Thoracic aorta (tissue), 2 donors: ENCODE data around the gene TRAPPC2L. TPM values are rescaled to one million over a fixed set of nuclear protein-coding genes. Genes with fewer than 3 reads are reported as not detected.
A peak's percentile ranks its signal among the peaks of the same experiment; 100 is the strongest.

Source experiments
- ATAC-seq: fragments of 150-250 bp; one replicate; pipeline ENCODE4 v1.8.0; 2017; ENCODE audit warnings: low read depth; ENCODE audit not compliant: insufficient number of reproducible peaks, low FRiP score
- DNase-seq: peaks from one replicate; pipeline ENCODE4 v3.0.0-alpha.2; 2020; ENCODE audit warnings: low spot score
- H3K27ac ChIP-seq, 2 donors: fragments of 200-600 bp; sonication (generic); 1 replicate in 1 of 2; 2 replicates in 1 of 2; pipeline ENCODE4 v1.5.1; 2016; ENCODE audit warnings: mild to moderate bottlenecking in 2 of 2, moderate library complexity in 2 of 2
- H3K27me3 ChIP-seq: fragments of 200-600 bp; sonication (generic); replicated peaks from 2 replicates; pipeline ENCODE4 v1.6.0; 2016; ENCODE audit warnings: mild to moderate bottlenecking; ENCODE audit not compliant: insufficient read depth
- H3K36me3 ChIP-seq: fragments of 200-600 bp; sonication (generic); one replicate; pipeline ENCODE4 v1.5.1; 2016
- H3K4me1 ChIP-seq, 2 donors: fragments of 200-600 bp; sonication (generic); 1 replicate in 1 of 2; 2 replicates in 1 of 2; pipeline versions ENCODE4 v1.5.1 to v1.6.0; 2016; ENCODE audit warnings: low read depth in 2 of 2, mild to moderate bottlenecking in 1 of 2; ENCODE audit not compliant: control insufficient read depth in 1 of 2
- H3K4me3 ChIP-seq: fragments of 200-600 bp; sonication (generic); 2 replicates; pipeline ENCODE4 v1.5.1; 2016; ENCODE audit warnings: mild to moderate bottlenecking
- H3K9me3 ChIP-seq: fragments of 200-600 bp; sonication (generic); 2 replicates; pipeline ENCODE4 v1.5.1; 2016
- total RNA-seq, 2 donors: library from RNA; depleted of rRNA; stranded (reverse); fragments of >200 nt; gene quantifications; one replicate each; pipeline versions ENCODE4 v1.1.0 to v1.2.3, GENCODE V29; 2016
- TF ChIP-seq, protein P1 (sequence below): fragments of 200-600 bp; sonication (generic); IDR thresholded peaks from one replicate; pipeline ENCODE4 v1.5.1; 2019; ENCODE audit warnings: antibody characterized with exemption

Gene TRAPPC2L
- total RNA-seq, 2 donors from 2014 or later = 12.4 to 31.4 TPM

DNA sequence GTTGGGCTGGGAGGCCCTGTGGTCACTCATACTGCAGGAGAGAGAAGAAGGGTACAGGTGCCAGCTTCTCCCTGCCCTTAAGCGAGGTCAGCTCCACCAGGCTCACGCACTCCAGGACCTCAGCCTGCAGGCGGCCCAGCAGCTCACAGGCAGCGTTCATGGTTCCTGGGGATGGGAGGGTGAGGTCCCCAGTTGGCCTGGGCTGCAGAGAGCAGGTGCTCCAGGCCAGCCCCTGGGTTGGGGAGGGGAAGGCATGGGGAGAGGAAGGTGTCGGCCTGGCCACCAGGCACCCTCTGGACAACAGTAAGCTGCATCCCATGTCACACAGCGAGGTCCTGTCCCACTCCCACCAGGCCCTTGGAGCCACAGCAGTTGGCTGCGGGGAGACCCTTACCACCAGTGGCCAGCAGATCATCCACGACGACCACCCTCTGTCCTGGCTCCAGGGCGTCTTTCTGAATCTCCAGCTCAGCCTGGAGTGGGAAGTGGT is 47.2 kb upstream of the TRAPPC2L start:
- Histone ChIP-seq H3K36me3 (peaks cover 11% of the 10 kb centered on the region), H3K27me3 (no peaks in the 10 kb centered on the region), H3K9me3 (no peaks in the 10 kb centered on the region), H3K4me3 (no peak overlapping the region), H3K4me1 (peaks cover 11 to 35% of the 10 kb centered on the region in 2 donors), H3K27ac (no peak overlapping the region)
- DNase-seq (no peak), ATAC-seq (no peak)
- TF ChIP-seq, protein P1, sequence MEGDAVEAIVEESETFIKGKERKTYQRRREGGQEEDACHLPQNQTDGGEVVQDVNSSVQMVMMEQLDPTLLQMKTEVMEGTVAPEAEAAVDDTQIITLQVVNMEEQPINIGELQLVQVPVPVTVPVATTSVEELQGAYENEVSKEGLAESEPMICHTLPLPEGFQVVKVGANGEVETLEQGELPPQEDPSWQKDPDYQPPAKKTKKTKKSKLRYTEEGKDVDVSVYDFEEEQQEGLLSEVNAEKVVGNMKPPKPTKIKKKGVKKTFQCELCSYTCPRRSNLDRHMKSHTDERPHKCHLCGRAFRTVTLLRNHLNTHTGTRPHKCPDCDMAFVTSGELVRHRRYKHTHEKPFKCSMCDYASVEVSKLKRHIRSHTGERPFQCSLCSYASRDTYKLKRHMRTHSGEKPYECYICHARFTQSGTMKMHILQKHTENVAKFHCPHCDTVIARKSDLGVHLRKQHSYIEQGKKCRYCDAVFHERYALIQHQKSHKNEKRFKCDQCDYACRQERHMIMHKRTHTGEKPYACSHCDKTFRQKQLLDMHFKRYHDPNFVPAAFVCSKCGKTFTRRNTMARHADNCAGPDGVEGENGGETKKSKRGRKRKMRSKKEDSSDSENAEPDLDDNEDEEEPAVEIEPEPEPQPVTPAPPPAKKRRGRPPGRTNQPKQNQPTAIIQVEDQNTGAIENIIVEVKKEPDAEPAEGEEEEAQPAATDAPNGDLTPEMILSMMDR = no peak

DNA sequence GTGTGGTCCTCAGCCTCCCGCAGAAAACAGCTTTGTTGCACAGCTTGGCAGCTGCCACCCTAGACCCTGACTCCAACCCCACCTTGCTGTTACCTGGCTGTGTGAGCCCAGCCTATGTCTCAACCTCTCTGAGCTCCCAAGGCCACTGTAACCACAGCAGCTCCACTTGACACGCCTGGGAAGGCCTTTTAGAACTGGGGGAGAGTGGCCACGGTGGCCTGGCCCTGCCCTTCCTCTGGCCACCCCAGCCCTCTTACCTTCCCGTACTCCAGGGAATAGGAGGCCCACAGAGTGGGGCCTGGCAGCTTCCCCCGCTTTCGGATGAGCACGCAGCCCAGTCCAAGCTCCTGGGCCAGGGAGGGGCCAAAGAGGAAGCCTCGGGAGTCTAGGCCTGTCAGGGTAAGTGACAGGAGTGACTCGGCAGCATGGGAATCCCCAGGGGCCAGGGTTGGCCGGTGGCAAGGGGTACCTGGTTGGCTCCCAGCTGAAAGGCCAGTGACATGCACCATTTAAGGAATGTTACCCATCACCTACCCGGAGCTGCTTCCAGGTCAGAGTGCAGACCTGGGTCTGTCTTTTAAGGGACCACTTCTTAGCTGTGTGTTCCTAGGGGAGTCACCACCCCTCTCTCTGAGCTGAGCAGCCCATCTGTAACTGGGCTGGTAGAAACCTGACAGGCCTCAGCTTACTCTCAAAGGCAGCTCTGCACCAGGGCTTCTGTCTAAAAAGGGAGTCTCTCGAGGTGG is 46.6 kb upstream of the TRAPPC2L start:
- peak overlapping the region; percentile 87 for H3K4me3 ChIP-seq
- no peaks in the 10 kb centered on the region for H3K9me3 ChIP-seq
- no peaks in the 10 kb centered on the region for H3K27me3 ChIP-seq
- ATAC-seq = no peak
- H3K27ac ChIP-seq = peak overlapping the region; percentile 78 to 93
- H3K4me1 ChIP-seq = peaks cover 11 to 34% of the 10 kb centered on the region in 2 donors
- H3K36me3 ChIP-seq = peaks cover 11% of the 10 kb centered on the region
- TF ChIP-seq, protein P1 = no peak
- DNase-seq = no peak

DNA sequence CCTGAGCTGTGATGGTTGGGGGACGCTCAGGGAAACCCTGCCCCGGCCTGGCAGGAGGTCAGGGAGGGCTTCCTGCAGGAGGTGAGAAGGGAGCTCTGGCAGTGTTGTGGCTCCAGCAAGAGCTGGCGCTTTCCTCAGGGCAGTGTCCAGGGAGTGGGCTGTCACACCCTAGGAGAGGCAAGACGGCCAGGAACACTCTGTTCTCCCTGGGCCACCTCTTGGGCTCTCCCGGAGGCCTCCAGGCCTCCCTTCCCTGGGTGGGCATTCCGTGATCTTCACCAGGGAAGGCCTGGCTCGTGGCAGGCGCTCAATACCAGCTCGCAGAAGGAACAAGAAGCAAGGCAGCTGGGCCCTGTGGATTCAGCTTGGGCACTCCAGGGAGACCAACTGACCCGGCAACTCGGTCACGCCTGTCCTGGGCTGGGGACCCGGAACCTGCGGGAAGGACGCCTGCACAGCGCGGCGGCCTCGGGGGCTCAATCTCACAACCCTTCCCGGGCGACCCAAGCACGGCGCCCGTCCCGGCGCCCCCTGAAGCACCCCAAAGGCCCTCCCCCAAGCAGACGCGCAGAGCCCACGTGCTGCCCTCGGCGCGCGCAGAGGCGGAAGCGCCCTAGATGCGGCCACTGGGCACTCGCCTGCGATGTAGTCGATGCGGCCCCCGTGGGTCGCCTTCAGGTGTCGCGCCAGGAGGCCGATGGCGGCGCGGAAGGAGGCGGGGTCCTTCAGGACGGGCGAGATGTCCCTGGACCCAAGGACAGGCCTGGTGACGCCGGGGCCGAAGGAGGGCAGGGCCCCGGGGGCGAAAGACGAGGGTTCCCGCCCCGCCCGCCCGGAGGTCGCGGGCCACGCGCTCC is 45.8 kb upstream of the TRAPPC2L start:
- Histone ChIP-seq H3K36me3 (peaks cover 11% of the 10 kb centered on the region), H3K4me1 (peaks cover 11 to 34% of the 10 kb centered on the region in 2 donors), H3K4me3 (peak overlapping the region; percentile 87), H3K27ac (peak overlapping the region; percentile 78 to 93), H3K9me3 (no peaks in the 10 kb centered on the region), H3K27me3 (no peaks in the 10 kb centered on the region)
- peak; percentile 25 for DNase-seq
- TF ChIP-seq, protein P1 = no peak
- ATAC-seq = peak; percentile 52

DNA sequence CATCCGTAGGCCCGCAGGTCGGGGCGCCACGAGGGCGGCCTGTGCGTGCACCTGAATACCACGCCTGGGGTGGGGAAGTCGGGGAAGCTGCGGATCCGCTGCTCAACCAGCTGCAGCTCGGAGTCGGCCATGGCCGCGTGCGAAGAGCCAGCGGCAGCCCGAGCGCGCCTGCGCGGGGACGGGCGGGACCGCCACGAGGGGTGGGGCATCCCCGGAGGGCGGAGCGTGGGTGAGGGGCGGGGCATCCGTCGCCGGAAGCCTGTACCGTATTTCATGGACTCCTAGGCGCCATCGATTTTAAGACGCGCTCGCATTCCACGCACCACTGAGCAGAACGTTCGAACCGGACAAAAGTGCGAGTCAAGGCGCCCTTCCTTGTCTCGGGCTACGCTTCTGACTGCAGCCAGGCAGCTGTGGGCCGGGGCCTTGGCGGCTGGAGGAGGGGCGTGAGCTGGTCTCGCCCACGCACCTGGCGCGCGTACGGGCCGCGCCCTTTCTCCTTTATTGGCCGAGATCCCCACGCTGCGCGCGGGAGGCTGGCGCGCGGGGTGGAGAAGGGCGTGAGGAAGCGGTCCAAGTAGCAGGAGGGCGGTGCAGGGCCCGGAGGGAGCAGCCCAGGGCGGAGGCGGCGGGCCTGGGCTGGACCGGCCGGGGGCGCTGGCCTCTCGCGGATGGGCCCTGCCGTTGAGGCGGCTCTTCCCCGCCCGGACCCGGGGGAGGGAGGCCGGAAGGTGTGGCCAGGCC is 45.0 kb upstream of the TRAPPC2L start, which contains the start of gene APRT:
Gene APRT, minus strand, starts transcription at position 160 of the 744 bp plus-strand sequence. Its CDS starts 29 bp downstream, at position 131.
- peak; percentile 93 for ATAC-seq
- TF ChIP-seq, protein P1 = peak; percentile 24
- peaks cover 11% of the 10 kb centered on the region for H3K36me3 ChIP-seq
- H3K4me1 ChIP-seq = peaks cover 11 to 34% of the 10 kb centered on the region in 2 donors
- H3K27ac ChIP-seq = peak within 1 kb of the TSS; percentile 78 to 93
- no peaks in the 10 kb centered on the region for H3K27me3 ChIP-seq
- DNase-seq = peak; percentile 56
- H3K4me3 ChIP-seq = peak within 1 kb of the TSS; percentile 87
- H3K9me3 ChIP-seq = no peaks in the 10 kb centered on the region
